Psoas muscle (tissue), 8 donors: ENCODE measurements around the gene CLDND2. TPM values are rescaled to one million over a fixed set of nuclear protein-coding genes. Genes with fewer than 3 reads are reported as not detected.
A peak's percentile ranks its signal among the peaks of the same experiment; 100 is the strongest.
"Not testable (repeated sequence)": the region's sequence is repeated elsewhere in the genome, so short reads cannot be mapped to it uniquely, and the experiment has no call there.

Experiments
- ATAC-seq, 4 donors: fragments of 200-7000 bp; cut with Tn5 transposase; one replicate each; pipeline ENCODE4 v1.9.1; 2020; ENCODE audit warnings: moderate library complexity in 3 of 4, mild to moderate bottlenecking in 2 of 4
- DNase-seq, 2 donors: peaks; one replicate each; pipeline ENCODE4 v3.0.0-alpha.2; 2020
- H3K27ac ChIP-seq: fragments of 200-600 bp; one replicate; pipeline ENCODE4 v1.8.0; 2022
- H3K27me3 ChIP-seq, 3 donors: fragments of 200-600 bp in 1 of 3; one replicate each; pipeline versions ENCODE4 v1.6.1 to v1.8.0; 2013 to 2022; ENCODE audit warnings: low read length in 2 of 3, mild to moderate bottlenecking in 2 of 3, moderate library complexity in 1 of 3; ENCODE audit not compliant: insufficient read depth in 3 of 3
- H3K36me3 ChIP-seq, 2 donors: fragments of 200-600 bp in 1 of 2; one replicate each; pipeline versions ENCODE4 v1.6.1 to v1.8.0; 2013 to 2022; ENCODE audit warnings: low read depth in 1 of 2, mild to moderate bottlenecking in 1 of 2, moderate library complexity in 1 of 2; ENCODE audit not compliant: insufficient read depth in 1 of 2
- H3K4me1 ChIP-seq: fragments of 200-600 bp; one replicate; pipeline ENCODE4 v1.8.0; 2022
- H3K4me3 ChIP-seq: fragments of 200-600 bp; one replicate; pipeline ENCODE4 v1.8.0; 2022; ENCODE audit warnings: mild to moderate bottlenecking
- H3K9me3 ChIP-seq: fragments of 200-600 bp; one replicate; pipeline ENCODE4 v1.8.0; 2022
- CTCF ChIP-seq: fragments of 200-600 bp; IDR thresholded peaks from one replicate; pipeline ENCODE4 v1.8.0; 2022; ENCODE audit warnings: antibody characterized with exemption
- WGBS, 3 donors: extraction: QIAGEN DNeasy Blood & Tissue Kit; methylation state at CpG; one replicate each; pipeline versions ENCODE4 v1.1.6 to v1.1.7; 2013; 5-methylcytosine and 5-hydroxymethylcytosine counted together
- intact Hi-C, 2 donors: fragments of 100-400 bp; cut with DNase I; formaldehyde crosslinking; loops; one replicate each; pipeline versions ENCODE4 v1.11.0 to v1.14.2; 2022
- long read RNA-seq, 2 donors: library from polyadenylated mRNA; unstranded; transcript quantifications; one replicate each; pipeline ENCODE4 v2.0.0, GENCODE V29; 2021
- polyA plus RNA-seq, 3 donors: library from polyadenylated mRNA; stranded (reverse); fragments of 200-250 nt; gene quantifications; one replicate each; pipeline ENCODE4 v1.2.3, GENCODE V29; 2013
- total RNA-seq, 4 donors: library from RNA; stranded (reverse); fragmentation: NEBNext Ultra II Directional in 2 of 4; extraction: Animal tissue kit (Norgen Biotek cat#: 25700) in 2 of 4; gene quantifications; one replicate each; pipeline versions ENCODE4 v1.2.1 to v1.2.4, GENCODE V29; 2021 to 2023
- donor health status: healthy with polysubstance abuse.
- donor health status: DM: no; HTN: no; CAD: no; lungs with moderate emphysema.
- donor health status: Bipolar disorder and iron deficiency.
- donor health status: healthy.
- donor health status: DM: yes; HTN: yes; CAD: no.
- donor health status: DM: no; HTN: no; CAD: no.
- donor health status: DM: no; HTN: no; CAD: no.
- donor health status: DM: yes; HTN: yes; CAD: no.

The CLDND2 gene, protein sequence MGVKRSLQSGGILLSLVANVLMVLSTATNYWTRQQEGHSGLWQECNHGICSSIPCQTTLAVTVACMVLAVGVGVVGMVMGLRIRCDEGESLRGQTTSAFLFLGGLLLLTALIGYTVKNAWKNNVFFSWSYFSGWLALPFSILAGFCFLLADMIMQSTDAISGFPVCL
- total RNA-seq (1 to 10 TPM in 1 of 4 donors, under 1 TPM in 2, not detected in 1; 0.85 to 1.8 (median 0.88) TPM), polyA plus RNA-seq (under 1 TPM in 2 of 3 donors, not detected in 1; 0.30 to 0.39 TPM)
- long read RNA-seq, donor 1, result 0 reads
- long read RNA-seq, donor 2, result 0 reads

DNA sequence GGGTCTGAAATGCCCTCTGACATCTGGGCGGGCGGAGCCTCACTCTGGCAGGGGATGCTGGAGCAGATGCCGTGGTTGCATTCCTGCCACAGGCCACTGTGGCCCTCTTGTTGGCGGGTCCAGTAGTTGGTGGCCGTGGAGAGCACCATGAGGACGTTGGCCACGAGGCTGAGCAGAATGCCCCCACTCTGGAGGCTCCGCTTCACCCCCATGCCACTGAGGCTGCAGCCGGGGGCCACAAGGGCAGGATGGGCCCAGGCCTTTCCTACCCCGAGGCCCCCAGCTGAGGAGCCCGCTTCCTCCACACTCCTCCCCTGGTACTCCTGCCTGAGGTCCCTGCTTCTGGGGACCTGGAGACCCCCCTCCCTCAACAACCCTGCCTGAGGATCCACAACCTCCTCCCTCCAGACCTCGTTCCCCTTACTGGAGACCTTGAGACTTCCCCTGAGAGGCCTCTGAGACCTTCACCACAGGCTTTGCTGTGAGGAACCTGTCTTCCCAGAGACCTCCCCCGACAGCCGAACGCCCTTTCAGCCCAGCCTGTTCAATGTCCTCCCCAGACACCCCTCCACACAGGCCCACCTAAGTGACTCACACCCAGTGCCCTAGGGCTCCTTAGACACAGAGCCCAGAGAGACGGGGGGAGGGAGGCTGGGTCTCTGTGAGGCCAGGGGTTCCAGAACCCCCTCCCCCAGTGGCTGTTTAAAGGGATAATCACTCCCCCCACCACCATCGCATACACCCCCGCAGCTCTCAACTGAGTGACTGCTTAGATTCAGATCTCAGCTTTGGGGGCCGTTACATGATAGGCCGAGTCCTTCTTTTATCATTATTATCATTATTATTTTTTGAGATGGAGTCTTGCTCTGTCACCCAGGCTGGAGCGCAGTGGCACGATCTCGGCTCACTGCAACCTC lies at the start of gene CLDND2:
TSS of gene CLDND2 (minus strand) at position 638 of the 917 bp plus-strand sequence. CDS start at position 212, 426 bp downstream.
- 54 to 61% (median 54%) methylated on average over 23 of the region's 23 CpGs for WGBS, 3 donors
- peak within 1 kb of the TSS; percentile 78 for H3K4me3 ChIP-seq
- TF ChIP-seq CTCF, result no peak
- no peaks in the 10 kb centered on the region for H3K9me3 ChIP-seq
- intact Hi-C loops, result no loop called here
- no peaks in the 10 kb centered on the region for H3K27me3 ChIP-seq
- peak within 1 kb of the TSS; percentile 89 for H3K27ac ChIP-seq
- H3K4me1 ChIP-seq, result peaks cover 17% of the 10 kb centered on the region
- no peak for ATAC-seq
- DNase-seq, result peak in 1 of 2 donors; percentile 47
- H3K36me3 ChIP-seq, result no peaks in the 10 kb centered on the region

GRCh38 chr19:51417810-51418157 lies 49.0 kb upstream of the CLDND2 start:
- 64 to 93% (median 73%) methylated on average over 3 of the region's 3 CpGs for WGBS, 3 donors
- Histone ChIP-seq H3K4me1 (no peaks in the 10 kb centered on the region), H3K27ac (no peak overlapping the region), H3K9me3 (no peaks in the 10 kb centered on the region), H3K4me3 (no peak overlapping the region), H3K27me3 (peaks cover 0 to 12% (median 9%) of the 10 kb centered on the region in 3 donors), H3K36me3 (no peaks in the 10 kb centered on the region)
- DNase-seq, result no peak
- no peak for TF ChIP-seq CTCF
- intact Hi-C loops, result no loop called here
- ATAC-seq, result no peak

DNA sequence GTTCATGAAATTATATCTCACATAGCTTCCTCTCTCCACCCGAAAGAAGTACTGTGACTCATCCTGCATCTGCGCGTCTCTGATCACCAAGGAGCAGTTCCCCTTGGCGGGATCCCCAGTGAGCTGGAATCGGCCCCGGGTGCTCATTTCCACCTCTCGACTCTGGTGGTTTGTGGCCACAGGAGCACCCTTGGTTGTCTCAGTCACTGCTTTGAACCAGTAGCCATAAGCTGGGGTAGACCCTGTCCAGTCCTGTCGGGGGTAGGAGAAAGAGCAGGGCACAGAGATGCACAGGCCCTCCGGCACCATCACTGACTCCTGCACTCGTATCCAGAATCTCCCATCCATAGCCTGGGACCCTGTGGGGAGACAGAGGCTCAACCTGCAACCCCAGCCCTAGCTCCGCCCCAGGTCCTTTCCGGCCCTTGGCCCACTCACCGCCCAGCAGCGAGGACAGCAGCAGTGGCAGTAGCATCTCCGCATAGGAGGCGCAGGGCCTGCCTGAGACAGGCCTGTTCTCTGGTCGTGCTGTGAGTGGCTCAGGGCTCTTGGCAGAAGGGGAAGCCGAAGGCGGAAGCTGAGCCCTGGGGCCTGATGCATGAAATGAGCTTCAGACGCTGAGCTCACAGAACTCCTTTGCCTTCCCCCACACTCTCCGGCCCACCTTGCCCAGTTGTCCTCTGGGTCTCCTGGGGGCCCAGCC lies 48.5 kb upstream of the CLDND2 start, which contains the start of gene SIGLEC10:
TSS of gene SIGLEC10 (minus strand) at position 536 of the 703 bp plus-strand sequence. CDS start at position 475, 61 bp downstream.
- 49 to 54% (median 51%) methylated on average over 19 to 21 of the region's 21 CpGs for whole genome bisulfite sequencing, 3 donors
- Histone ChIP-seq H3K27ac (no peak within 1 kb of the TSS), H3K36me3 (no peaks in the 10 kb centered on the region), H3K4me1 (no peaks in the 10 kb centered on the region), H3K4me3 (no peak within 1 kb of the TSS), H3K9me3 (no peaks in the 10 kb centered on the region), H3K27me3 (peaks cover 0 to 12% (median 9%) of the 10 kb centered on the region in 3 donors)
- TF ChIP-seq CTCF, result no peak
- ATAC-seq (no peak), DNase-seq (peak in 1 of 2 donors; percentile 40)
- intact Hi-C loops, result no loop called here

- DNase-seq, ATAC-seq, H3K9me3 ChIP-seq, H3K4me1 ChIP-seq, H3K27ac ChIP-seq, H3K36me3 ChIP-seq, intact Hi-C loops, H3K4me3 ChIP-seq: not testable (repeated sequence)
- WGBS, 3 donors, result 66 to 75% (median 75%) methylated on average over 14 to 15 of the region's 15 CpGs
- H3K27me3 ChIP-seq, result peaks cover 0 to 10% (median 9%) of the 10 kb centered on the region in 3 donors
Observed at GRCh38 chr19:51416422-51416821, 47.6 kb upstream of the CLDND2 start.
